CD4-positive, alpha-beta T cell (primary cell): ENCODE results near the gene PLXDC2. TPM values are rescaled to one million over a fixed set of nuclear protein-coding genes. Genes with fewer than 3 reads are reported as not detected.

Experiments used
- ATAC-seq: fragments of 200-7000 bp; cut with Tn5 transposase; one replicate; pipeline ENCODE4 v1.10.0; 2022; ENCODE audit warnings: mild to moderate bottlenecking; ENCODE audit not compliant: poor library complexity
- CTCF ChIA-PET: fragments of 350-600 bp; sonication (Branson Sonifier 250); formaldehyde crosslinking; loops from one replicate; lab custom pipeline; 2021; ENCODE audit warnings: antibody characterized with exemption, inconsistent platforms; lab: Charles Lee
- POLR2A ChIA-PET: fragments of 350-600 bp; sonication (Branson Sonifier 250); formaldehyde crosslinking; loops from one replicate; lab custom pipeline; 2021; ENCODE audit warnings: antibody characterized with exemption, inconsistent platforms; lab: Charles Lee
- DNase-seq, 14 experiments: peaks; one replicate each; pipeline ENCODE4 v3.0.0-alpha.2; 2013 to 2020; ENCODE audit warnings: mixed read lengths in 2 of 14
- H3K27ac ChIP-seq, 2 donors: one replicate each; pipeline versions ENCODE4 v1.5.1 to v1.7.0; 2013; ENCODE audit warnings: low read length in 2 of 2, low read depth in 1 of 2, mild to moderate bottlenecking in 1 of 2
- H3K27me3 ChIP-seq, 2 experiments: 1 replicate in 1 of 2; 2 replicates in 1 of 2; pipeline versions ENCODE4 v1.6.1 to v1.7.0; 2013; ENCODE audit warnings: low read length in 2 of 2, control low read depth in 1 of 2, mild to moderate bottlenecking in 1 of 2, moderate library complexity in 1 of 2; ENCODE audit not compliant: insufficient read depth in 2 of 2, control insufficient read depth in 1 of 2
- H3K36me3 ChIP-seq: one replicate; pipeline ENCODE4 v1.6.1; 2013; ENCODE audit warnings: low read length, control low read depth; ENCODE audit not compliant: insufficient read depth
- H3K4me1 ChIP-seq: one replicate; pipeline ENCODE4 v1.6.1; 2013; ENCODE audit warnings: low read length, control low read depth; ENCODE audit not compliant: insufficient read depth
- H3K4me3 ChIP-seq: one replicate; pipeline ENCODE4 v1.5.1; 2013; ENCODE audit warnings: mild to moderate bottlenecking, low read length, moderate library complexity
- H3K9me3 ChIP-seq, 2 experiments: 1 replicate in 1 of 2; 2 replicates in 1 of 2; pipeline versions ENCODE4 v1.6.1 to v1.7.0; 2013; ENCODE audit warnings: low read length in 2 of 2, mild to moderate bottlenecking in 2 of 2, control low read depth in 1 of 2, moderate library complexity in 1 of 2; ENCODE audit not compliant: control insufficient read depth in 1 of 2, insufficient read depth in 1 of 2
- H3K27ac Mint-ChIP-seq: one replicate; pipeline ENCODE4 v1.8.0; 2020; ENCODE audit warnings: mixed read lengths
- H3K27me3 Mint-ChIP-seq: one replicate; pipeline ENCODE4 v1.8.0; 2021; ENCODE audit warnings: mixed read lengths
- H3K36me3 Mint-ChIP-seq: one replicate; pipeline ENCODE4 v1.8.0; 2021; ENCODE audit warnings: low read depth, mixed read lengths
- H3K4me1 Mint-ChIP-seq: one replicate; pipeline ENCODE4 v1.8.0; 2021; ENCODE audit warnings: low read depth, mixed read lengths
- H3K4me3 Mint-ChIP-seq: one replicate; pipeline ENCODE4 v1.8.0; 2020; ENCODE audit warnings: mild to moderate bottlenecking, mixed read lengths
- H3K9me3 Mint-ChIP-seq: one replicate; pipeline ENCODE4 v1.8.0; 2020; ENCODE audit warnings: mixed read lengths
- intact Hi-C, 2 experiments: fragments of 100-400 bp; cut with DNase I in 1 of 2; cut with micrococcal nuclease in 1 of 2; formaldehyde crosslinking; loops; one replicate each; pipeline versions ENCODE4 v1.15.1 to v1.9.0; 2023 to 2025; cut with DNase I, micrococcal nuclease
- total RNA-seq, 174 experiments: library from RNA in 2 of 174; stranded (reverse) in 2 of 174; gene quantifications; one replicate each; pipeline ENCODE4 v1.2.3 and lab custom pipeline; 2021 to 2026
- TF ChIP-seq, protein P1 (sequence below): fragments of 200-600 bp; IDR thresholded peaks from one replicate; pipeline ENCODE4 v1.8.0; 2022; ENCODE audit warnings: antibody characterized with exemption, mild to moderate bottlenecking

PLXDC2 gene
- total RNA-seq, 2 experiments from 2014 or later, result 0.41 to 0.61 TPM

GRCh38 chr10:20247454-20247853, 431.2 kb downstream of the PLXDC2 start:
- H3K27ac ChIP-seq, result no peak overlapping the region
- DNase-seq (no peak), ATAC-seq (no peak)
- H3K9me3 Mint-ChIP-seq, result peaks cover 3% of the 10 kb centered on the region
- peaks cover 0 to 8% of the 10 kb centered on the region in 2 experiments for H3K9me3 ChIP-seq
- no peaks in the 10 kb centered on the region for H3K4me1 Mint-ChIP-seq
- no peak overlapping the region for H3K27ac Mint-ChIP-seq
- no peaks in the 10 kb centered on the region for H3K27me3 Mint-ChIP-seq
- H3K4me3 ChIP-seq, result no peak overlapping the region
- H3K4me1 ChIP-seq, result no peaks in the 10 kb centered on the region
- no peak overlapping the region for H3K4me3 Mint-ChIP-seq
- ChIA-PET CTCF (no interaction called here), POLR2A (no interaction called here)
- intact Hi-C loops, result no loop called here
- no peaks in the 10 kb centered on the region for H3K27me3 ChIP-seq
- no peaks in the 10 kb centered on the region for H3K36me3 Mint-ChIP-seq
- H3K36me3 ChIP-seq, result no peaks in the 10 kb centered on the region
- TF ChIP-seq, protein P1, sequence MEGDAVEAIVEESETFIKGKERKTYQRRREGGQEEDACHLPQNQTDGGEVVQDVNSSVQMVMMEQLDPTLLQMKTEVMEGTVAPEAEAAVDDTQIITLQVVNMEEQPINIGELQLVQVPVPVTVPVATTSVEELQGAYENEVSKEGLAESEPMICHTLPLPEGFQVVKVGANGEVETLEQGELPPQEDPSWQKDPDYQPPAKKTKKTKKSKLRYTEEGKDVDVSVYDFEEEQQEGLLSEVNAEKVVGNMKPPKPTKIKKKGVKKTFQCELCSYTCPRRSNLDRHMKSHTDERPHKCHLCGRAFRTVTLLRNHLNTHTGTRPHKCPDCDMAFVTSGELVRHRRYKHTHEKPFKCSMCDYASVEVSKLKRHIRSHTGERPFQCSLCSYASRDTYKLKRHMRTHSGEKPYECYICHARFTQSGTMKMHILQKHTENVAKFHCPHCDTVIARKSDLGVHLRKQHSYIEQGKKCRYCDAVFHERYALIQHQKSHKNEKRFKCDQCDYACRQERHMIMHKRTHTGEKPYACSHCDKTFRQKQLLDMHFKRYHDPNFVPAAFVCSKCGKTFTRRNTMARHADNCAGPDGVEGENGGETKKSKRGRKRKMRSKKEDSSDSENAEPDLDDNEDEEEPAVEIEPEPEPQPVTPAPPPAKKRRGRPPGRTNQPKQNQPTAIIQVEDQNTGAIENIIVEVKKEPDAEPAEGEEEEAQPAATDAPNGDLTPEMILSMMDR, result no peak

GRCh38 chr10:20247891-20248708, 431.9 kb downstream of the PLXDC2 start:
- H3K4me1 Mint-ChIP-seq, result no peaks in the 10 kb centered on the region
- TF ChIP-seq, protein P1, result no peak
- H3K36me3 Mint-ChIP-seq, result no peaks in the 10 kb centered on the region
- ATAC-seq, result no peak
- intact Hi-C loops, result no loop called here
- ChIA-PET CTCF (no interaction called here), POLR2A (no interaction called here)
- H3K27me3 Mint-ChIP-seq, result no peaks in the 10 kb centered on the region
- peaks cover 3% of the 10 kb centered on the region for H3K9me3 Mint-ChIP-seq
- DNase-seq, result no peak
- Histone ChIP-seq H3K4me3 (no peak overlapping the region), H3K36me3 (no peaks in the 10 kb centered on the region), H3K27me3 (no peaks in the 10 kb centered on the region), H3K27ac (no peak overlapping the region), H3K9me3 (peaks cover 0 to 8% of the 10 kb centered on the region in 2 experiments), H3K4me1 (no peaks in the 10 kb centered on the region)
- no peak overlapping the region for H3K4me3 Mint-ChIP-seq
- H3K27ac Mint-ChIP-seq, result no peak overlapping the region

- ATAC-seq (no peak), DNase-seq (no peak)
- Histone ChIP-seq H3K9me3 (peaks cover 0 to 11% of the 10 kb centered on the region in 2 experiments), H3K36me3 (no peaks in the 10 kb centered on the region), H3K27ac (no peak overlapping the region), H3K27me3 (no peaks in the 10 kb centered on the region), H3K4me1 (no peaks in the 10 kb centered on the region), H3K4me3 (no peak overlapping the region)
- no peak overlapping the region for H3K4me3 Mint-ChIP-seq
- H3K27me3 Mint-ChIP-seq, result no peaks in the 10 kb centered on the region
- peaks cover 2% of the 10 kb centered on the region for H3K9me3 Mint-ChIP-seq
- no peaks in the 10 kb centered on the region for H3K4me1 Mint-ChIP-seq
- TF ChIP-seq, protein P1, result no peak
- no peak overlapping the region for H3K27ac Mint-ChIP-seq
- no peaks in the 10 kb centered on the region for H3K36me3 Mint-ChIP-seq
- intact Hi-C loops, result no loop called here
- POLR2A ChIA-PET, result no interaction called here
- CTCF ChIA-PET, result no interaction called here
These were observed 437.8 kb downstream of the PLXDC2 start for GRCh38 chr10:20254078-20254477.
